HepG2 (cell line): ENCODE data around the gene SKA2. TPM values are rescaled to one million over a fixed set of nuclear protein-coding genes. Genes with fewer than 3 reads are reported as not detected.

ENCODE experiments used
- ATF1 ChIP-seq: IDR thresholded peaks from 2 replicates; pipeline ENCODE4 v1.6.1; 2016; ENCODE audit warnings: mild to moderate bottlenecking, control low read depth
- CAMTA2 ChIP-seq: sonication (generic); formaldehyde crosslinking; IDR thresholded peaks from 2 replicates; pipeline ENCODE4 v1.4.0; 2020; ENCODE audit warnings: mild to moderate bottlenecking, missing genetic modification reagents, borderline replicate concordance
- FOXK1 ChIP-seq: sonication (generic); formaldehyde crosslinking; IDR thresholded peaks from 2 replicates; pipeline ENCODE4 v1.4.0; 2020; ENCODE audit warnings: low read depth, missing genetic modification reagents, borderline replicate concordance
- HMG20A ChIP-seq: IDR thresholded peaks from 2 replicates; pipeline ENCODE4 v1.6.1; 2016; ENCODE audit warnings: borderline replicate concordance
- RORA ChIP-seq: sonication (generic); formaldehyde crosslinking; IDR thresholded peaks from 2 replicates; pipeline ENCODE4 v1.5.0; 2020; ENCODE audit warnings: mild to moderate bottlenecking, missing genetic modification reagents, moderate library complexity
- SAFB2 ChIP-seq: sonication (generic); formaldehyde crosslinking; IDR thresholded peaks from 2 replicates; pipeline ENCODE4 v1.5.1; 2020; ENCODE audit warnings: missing genetic modification reagents, low read depth, mild to moderate bottlenecking, borderline replicate concordance
- YY1 ChIP-seq: IDR thresholded peaks from 2 replicates; pipeline ENCODE4 v1.6.1; 2011; ENCODE audit warnings: low read length, low read depth, moderate library complexity, mild to moderate bottlenecking; ENCODE audit not compliant: insufficient read depth, insufficient replicate concordance
- ZNF205 ChIP-seq: IDR thresholded peaks from 2 replicates; pipeline ENCODE4 v1.6.1; 2018; ENCODE audit warnings: missing biosample characterization, missing genetic modification reagents
- ZNF282 ChIP-seq: fragments of 450-650 bp; IDR thresholded peaks from 2 replicates; pipeline ENCODE4 v1.6.1; 2018; ENCODE audit not compliant: partially characterized antibody
- ZNF605 ChIP-seq: sonication (generic); formaldehyde crosslinking; IDR thresholded peaks from 2 replicates; pipeline ENCODE4 v1.8.0; 2022; ENCODE audit warnings: mild to moderate bottlenecking, missing genetic modification reagents
- ZNF782 ChIP-seq: sonication (generic); formaldehyde crosslinking; IDR thresholded peaks from 2 replicates; pipeline ENCODE4 v1.4.0; 2020; ENCODE audit warnings: missing genetic modification reagents, mild to moderate bottlenecking, borderline replicate concordance
- ZNF839 ChIP-seq: sonication (generic); formaldehyde crosslinking; IDR thresholded peaks from 2 replicates; pipeline ENCODE4 v1.4.0; 2020; ENCODE audit warnings: missing genetic modification reagents, mild to moderate bottlenecking, borderline replicate concordance
- polyA plus RNA-seq, 8 experiments: library from polyadenylated mRNA; depleted of rRNA in 3 of 8; stranded (reverse) in 7 of 8; unstranded in 1 of 8; fragments of >200 nt; fragmentation: Illumina TruSeq in 4 of 8; extraction: Trizol in 4 of 8; gene quantifications; 2 replicates each; pipeline versions ENCODE4 v1.2.1 to v1.2.3, GENCODE V29; 2011 to 2016; ENCODE audit warnings: low read depth in 4 of 8, missing spikeins in 1 of 8, mixed read lengths in 1 of 8; ENCODE audit not compliant: insufficient read depth in 1 of 8
- total RNA-seq, 5 experiments: library from RNA; depleted of rRNA; stranded (reverse); fragments of >200 nt; fragmentation: Illumina TruSeq; extraction: Trizol; gene quantifications; 2 replicates each; pipeline ENCODE4 v1.2.3, GENCODE V29; 2016; ENCODE audit warnings: low read depth in 1 of 5
- TF ChIP-seq, protein P1 (sequence below): sonication (generic); formaldehyde crosslinking; conservative IDR thresholded peaks from 2 replicates; pipeline ENCODE4 v1.4.0; 2020; ENCODE audit warnings: mild to moderate bottlenecking, missing genetic modification reagents, moderate library complexity
- TF ChIP-seq, protein P2 (sequence below): sonication (generic); formaldehyde crosslinking; IDR thresholded peaks from 2 replicates; pipeline ENCODE4 v1.4.0; 2020; ENCODE audit warnings: missing genetic modification reagents
- TF ChIP-seq, protein P3 (sequence below): sonication (generic); formaldehyde crosslinking; conservative IDR thresholded peaks from 2 replicates; pipeline ENCODE4 v1.4.0; 2020; ENCODE audit warnings: missing genetic modification reagents
- TF ChIP-seq, protein P4 (sequence below): sonication (generic); formaldehyde crosslinking; IDR thresholded peaks from 2 replicates; pipeline ENCODE4 v1.4.0; 2020; ENCODE audit warnings: missing genetic modification reagents
- TF ChIP-seq, protein P5 (sequence below): IDR thresholded peaks from 2 replicates; pipeline ENCODE4 v1.6.1; 2016; ENCODE audit warnings: mild to moderate bottlenecking

The SKA2 gene
- total and polyA plus RNA-seq, 2 of the 13 experiments (the other 11 are each of a cell fraction or from before 2014, with no cell fraction given) = 18.6 to 91.8 TPM

DNA sequence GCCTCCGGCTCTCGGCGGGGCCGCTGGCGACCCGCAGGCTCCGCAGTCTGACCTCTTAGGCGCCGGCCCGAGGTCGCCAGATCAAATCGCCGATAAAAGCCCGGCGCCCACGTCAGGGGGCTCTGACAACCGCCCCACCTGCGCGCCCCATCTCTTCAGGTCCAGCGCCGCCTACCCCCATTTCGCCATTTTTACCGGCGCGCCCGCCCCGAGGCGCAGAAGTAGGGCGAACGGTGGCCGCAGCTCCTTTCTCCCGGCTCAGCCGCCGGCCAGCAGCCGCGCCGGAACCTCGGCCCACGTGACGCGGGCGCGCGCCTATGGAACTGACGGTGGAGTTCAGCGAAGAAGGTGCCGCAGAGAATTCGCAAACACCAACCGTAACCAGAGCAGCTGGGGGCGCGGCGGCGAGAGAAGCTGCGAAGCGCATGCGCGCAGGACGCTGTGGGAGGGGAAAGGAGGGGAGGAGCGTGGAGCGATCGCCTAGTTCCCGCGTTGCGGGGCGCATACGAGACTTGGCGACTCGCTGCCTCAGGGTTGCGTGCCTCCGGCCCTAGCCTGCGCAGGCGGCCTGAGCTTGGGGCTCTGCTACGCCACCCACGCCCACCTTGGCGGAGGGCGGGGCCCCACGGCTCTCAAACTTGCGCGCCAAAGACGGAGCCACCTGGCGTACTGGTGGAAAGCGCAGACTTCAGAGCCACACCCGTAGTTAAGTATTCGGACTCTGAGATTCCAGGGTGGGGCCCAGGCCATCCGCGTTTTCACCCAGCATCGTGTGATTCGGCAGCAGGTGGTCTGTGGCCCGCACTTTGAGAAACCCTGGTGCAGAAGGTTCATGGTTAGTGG, 48.3 kb downstream of the SKA2 start, which contains the start of gene TRIM37 (continued):
- TF ChIP-seq, protein P1, sequence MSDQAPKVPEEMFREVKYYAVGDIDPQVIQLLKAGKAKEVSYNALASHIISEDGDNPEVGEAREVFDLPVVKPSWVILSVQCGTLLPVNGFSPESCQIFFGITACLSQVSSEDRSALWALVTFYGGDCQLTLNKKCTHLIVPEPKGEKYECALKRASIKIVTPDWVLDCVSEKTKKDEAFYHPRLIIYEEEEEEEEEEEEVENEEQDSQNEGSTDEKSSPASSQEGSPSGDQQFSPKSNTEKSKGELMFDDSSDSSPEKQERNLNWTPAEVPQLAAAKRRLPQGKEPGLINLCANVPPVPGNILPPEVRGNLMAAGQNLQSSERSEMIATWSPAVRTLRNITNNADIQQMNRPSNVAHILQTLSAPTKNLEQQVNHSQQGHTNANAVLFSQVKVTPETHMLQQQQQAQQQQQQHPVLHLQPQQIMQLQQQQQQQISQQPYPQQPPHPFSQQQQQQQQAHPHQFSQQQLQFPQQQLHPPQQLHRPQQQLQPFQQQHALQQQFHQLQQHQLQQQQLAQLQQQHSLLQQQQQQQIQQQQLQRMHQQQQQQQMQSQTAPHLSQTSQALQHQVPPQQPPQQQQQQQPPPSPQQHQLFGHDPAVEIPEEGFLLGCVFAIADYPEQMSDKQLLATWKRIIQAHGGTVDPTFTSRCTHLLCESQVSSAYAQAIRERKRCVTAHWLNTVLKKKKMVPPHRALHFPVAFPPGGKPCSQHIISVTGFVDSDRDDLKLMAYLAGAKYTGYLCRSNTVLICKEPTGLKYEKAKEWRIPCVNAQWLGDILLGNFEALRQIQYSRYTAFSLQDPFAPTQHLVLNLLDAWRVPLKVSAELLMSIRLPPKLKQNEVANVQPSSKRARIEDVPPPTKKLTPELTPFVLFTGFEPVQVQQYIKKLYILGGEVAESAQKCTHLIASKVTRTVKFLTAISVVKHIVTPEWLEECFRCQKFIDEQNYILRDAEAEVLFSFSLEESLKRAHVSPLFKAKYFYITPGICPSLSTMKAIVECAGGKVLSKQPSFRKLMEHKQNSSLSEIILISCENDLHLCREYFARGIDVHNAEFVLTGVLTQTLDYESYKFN (CRISPR knock-in tag) = peak; percentile 74
- TF ChIP-seq, protein P2, sequence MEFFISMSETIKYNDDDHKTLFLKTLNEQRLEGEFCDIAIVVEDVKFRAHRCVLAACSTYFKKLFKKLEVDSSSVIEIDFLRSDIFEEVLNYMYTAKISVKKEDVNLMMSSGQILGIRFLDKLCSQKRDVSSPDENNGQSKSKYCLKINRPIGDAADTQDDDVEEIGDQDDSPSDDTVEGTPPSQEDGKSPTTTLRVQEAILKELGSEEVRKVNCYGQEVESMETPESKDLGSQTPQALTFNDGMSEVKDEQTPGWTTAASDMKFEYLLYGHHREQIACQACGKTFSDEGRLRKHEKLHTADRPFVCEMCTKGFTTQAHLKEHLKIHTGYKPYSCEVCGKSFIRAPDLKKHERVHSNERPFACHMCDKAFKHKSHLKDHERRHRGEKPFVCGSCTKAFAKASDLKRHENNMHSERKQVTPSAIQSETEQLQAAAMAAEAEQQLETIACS = peak; percentile 93
- no peak; the same call in 1 of the 2 replicates for TF ChIP-seq ZNF205 (CRISPR knock-in tag)
- TF ChIP-seq FOXK1 (CRISPR knock-in tag) = peak; percentile 91
- peak; percentile 91 for TF ChIP-seq SAFB2 (CRISPR knock-in tag)
- TF ChIP-seq ZNF839 (CRISPR knock-in tag) = no peak
- peak; percentile 73 for TF ChIP-seq YY1
- TF ChIP-seq CAMTA2 (CRISPR knock-in tag) = no peak
- no peak; the same call in 1 of the 2 replicates for TF ChIP-seq ATF1 (CRISPR knock-in tag)
- no peak for TF ChIP-seq ZNF282
- no peak for TF ChIP-seq HMG20A (CRISPR knock-in tag)
- TF ChIP-seq, protein P3, sequence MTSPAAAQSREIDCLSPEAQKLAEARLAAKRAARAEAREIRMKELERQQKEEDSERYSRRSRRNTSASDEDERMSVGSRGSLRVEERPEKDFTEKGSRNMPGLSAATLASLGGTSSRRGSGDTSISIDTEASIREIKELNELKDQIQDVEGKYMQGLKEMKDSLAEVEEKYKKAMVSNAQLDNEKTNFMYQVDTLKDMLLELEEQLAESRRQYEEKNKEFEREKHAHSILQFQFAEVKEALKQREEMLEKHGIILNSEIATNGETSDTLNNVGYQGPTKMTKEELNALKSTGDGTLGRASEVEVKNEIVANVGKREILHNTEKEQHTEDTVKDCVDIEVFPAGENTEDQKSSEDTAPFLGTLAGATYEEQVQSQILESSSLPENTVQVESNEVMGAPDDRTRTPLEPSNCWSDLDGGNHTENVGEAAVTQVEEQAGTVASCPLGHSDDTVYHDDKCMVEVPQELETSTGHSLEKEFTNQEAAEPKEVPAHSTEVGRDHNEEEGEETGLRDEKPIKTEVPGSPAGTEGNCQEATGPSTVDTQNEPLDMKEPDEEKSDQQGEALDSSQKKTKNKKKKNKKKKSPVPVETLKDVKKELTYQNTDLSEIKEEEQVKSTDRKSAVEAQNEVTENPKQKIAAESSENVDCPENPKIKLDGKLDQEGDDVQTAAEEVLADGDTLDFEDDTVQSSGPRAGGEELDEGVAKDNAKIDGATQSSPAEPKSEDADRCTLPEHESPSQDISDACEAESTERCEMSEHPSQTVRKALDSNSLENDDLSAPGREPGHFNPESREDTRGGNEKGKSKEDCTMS (CRISPR knock-in tag) = 0 out of 2 replicates have a peak, but pooled peaks have one; percentile 31
- TF ChIP-seq ZNF605 = peak; percentile 98
- no peak for TF ChIP-seq RORA (CRISPR knock-in tag)
- TF ChIP-seq, protein P4, sequence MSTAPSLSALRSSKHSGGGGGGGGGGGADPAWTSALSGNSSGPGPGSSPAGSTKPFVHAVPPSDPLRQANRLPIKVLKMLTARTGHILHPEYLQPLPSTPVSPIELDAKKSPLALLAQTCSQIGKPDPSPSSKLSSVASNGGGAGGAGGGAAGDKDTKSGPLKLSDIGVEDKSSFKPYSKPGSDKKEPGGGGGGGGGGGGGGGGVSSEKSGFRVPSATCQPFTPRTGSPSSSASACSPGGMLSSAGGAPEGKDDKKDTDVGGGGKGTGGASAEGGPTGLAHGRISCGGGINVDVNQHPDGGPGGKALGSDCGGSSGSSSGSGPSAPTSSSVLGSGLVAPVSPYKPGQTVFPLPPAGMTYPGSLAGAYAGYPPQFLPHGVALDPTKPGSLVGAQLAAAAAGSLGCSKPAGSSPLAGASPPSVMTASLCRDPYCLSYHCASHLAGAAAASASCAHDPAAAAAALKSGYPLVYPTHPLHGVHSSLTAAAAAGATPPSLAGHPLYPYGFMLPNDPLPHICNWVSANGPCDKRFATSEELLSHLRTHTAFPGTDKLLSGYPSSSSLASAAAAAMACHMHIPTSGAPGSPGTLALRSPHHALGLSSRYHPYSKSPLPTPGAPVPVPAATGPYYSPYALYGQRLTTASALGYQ = peak; percentile 61; the same call in 1 of the 2 replicates
- TF ChIP-seq ZNF782 = peak; percentile 22; the same call in 1 of the 2 replicates
- TF ChIP-seq, protein P5, sequence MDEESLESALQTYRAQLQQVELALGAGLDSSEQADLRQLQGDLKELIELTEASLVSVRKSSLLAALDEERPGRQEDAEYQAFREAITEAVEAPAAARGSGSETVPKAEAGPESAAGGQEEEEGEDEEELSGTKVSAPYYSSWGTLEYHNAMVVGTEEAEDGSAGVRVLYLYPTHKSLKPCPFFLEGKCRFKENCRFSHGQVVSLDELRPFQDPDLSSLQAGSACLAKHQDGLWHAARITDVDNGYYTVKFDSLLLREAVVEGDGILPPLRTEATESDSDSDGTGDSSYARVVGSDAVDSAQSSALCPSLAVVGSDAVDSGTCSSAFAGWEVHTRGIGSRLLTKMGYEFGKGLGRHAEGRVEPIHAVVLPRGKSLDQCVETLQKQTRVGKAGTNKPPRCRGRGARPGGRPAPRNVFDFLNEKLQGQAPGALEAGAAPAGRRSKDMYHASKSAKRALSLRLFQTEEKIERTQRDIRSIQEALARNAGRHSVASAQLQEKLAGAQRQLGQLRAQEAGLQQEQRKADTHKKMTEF (CRISPR knock-in tag) = peak; percentile 88
